B cell (primary cell): ENCODE data around the gene DENND2C.

Experiments used
- EZH2 ChIP-seq: IDR thresholded peaks from 2 replicates; pipeline ENCODE4 v1.6.1; 2012; ENCODE audit warnings: borderline replicate concordance, low read depth, mild to moderate bottlenecking, moderate library complexity, low read length; ENCODE audit not compliant: insufficient read depth, poor library complexity, severe bottlenecking
- TF ChIP-seq, protein P1 (sequence below): fragments of 200-600 bp; IDR thresholded peaks from one replicate; pipeline ENCODE4 v1.8.0; 2022; ENCODE audit warnings: antibody characterized with exemption, mild to moderate bottlenecking

DNA sequence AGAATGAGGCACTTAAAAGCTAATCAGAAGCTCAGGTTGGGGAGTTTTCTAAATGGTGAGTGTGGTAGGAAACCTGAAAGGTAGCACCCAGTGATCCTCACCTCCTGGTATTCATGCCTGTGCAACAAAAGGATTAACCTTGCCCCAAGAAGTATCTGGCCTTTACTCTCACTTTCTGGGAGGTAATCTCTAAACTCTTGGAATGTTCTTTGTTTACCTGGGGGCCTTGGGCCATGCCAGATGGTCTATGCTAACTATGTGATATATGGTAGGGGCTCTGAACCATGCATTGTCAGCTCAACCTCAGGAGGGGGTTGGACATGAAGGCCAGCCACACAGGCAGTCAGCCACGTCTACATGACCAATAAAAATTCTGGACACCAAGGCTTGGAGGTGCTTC, 134.4 kb downstream of the DENND2C start:
- TF ChIP-seq, protein P1, sequence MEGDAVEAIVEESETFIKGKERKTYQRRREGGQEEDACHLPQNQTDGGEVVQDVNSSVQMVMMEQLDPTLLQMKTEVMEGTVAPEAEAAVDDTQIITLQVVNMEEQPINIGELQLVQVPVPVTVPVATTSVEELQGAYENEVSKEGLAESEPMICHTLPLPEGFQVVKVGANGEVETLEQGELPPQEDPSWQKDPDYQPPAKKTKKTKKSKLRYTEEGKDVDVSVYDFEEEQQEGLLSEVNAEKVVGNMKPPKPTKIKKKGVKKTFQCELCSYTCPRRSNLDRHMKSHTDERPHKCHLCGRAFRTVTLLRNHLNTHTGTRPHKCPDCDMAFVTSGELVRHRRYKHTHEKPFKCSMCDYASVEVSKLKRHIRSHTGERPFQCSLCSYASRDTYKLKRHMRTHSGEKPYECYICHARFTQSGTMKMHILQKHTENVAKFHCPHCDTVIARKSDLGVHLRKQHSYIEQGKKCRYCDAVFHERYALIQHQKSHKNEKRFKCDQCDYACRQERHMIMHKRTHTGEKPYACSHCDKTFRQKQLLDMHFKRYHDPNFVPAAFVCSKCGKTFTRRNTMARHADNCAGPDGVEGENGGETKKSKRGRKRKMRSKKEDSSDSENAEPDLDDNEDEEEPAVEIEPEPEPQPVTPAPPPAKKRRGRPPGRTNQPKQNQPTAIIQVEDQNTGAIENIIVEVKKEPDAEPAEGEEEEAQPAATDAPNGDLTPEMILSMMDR: no peak
- TF ChIP-seq EZH2: no peak
